ENCODE data around the gene RDH16. TPM values are rescaled to one million over a fixed set of nuclear protein-coding genes. Genes with fewer than 3 reads are reported as not detected.

Gene RDH16
- total RNA-seq, result 0.42 TPM

GRCh38 chr12:56957229-56958052 is at the start of gene RDH16:
TSS of gene RDH16 (minus strand) at chr12:56957608. CDS start at chr12:56957462, 146 bp downstream.
- no peaks in the 10 kb centered on the region for H3K27me3 ChIP-seq (ENCODE audit: insufficient read depth, low read length)
- H3K4me1 ChIP-seq (ENCODE audit: insufficient read depth, low read length), result peaks cover 5% of the 10 kb centered on the region
- H3K4me3 ChIP-seq (ENCODE audit: low read length), result no peak within 1 kb of the TSS
- no peaks in the 10 kb centered on the region for H3K9me3 ChIP-seq (ENCODE audit: low read depth, low read length)

GRCh38 chr12:57006809-57007475 is 49.5 kb upstream of the RDH16 start:
- H3K4me3 ChIP-seq (ENCODE audit: low read length), result no peak overlapping the region

GRCh38 chr12:57005980-57006808 is 48.8 kb upstream of the RDH16 start, which contains the start of gene ZBTB39:
TSS of gene ZBTB39 (minus strand) at chr12:57006546. CDS start at chr12:57004917, 1,629 bp downstream.
- Histone ChIP-seq H3K4me1 (ENCODE audit: insufficient read depth, low read length) (peaks cover 22% of the 10 kb centered on the region), H3K4me3 (ENCODE audit: low read length) (peak within 1 kb of the TSS; percentile 49), H3K9me3 (ENCODE audit: low read depth, low read length) (no peaks in the 10 kb centered on the region), H3K27me3 (ENCODE audit: insufficient read depth, low read length) (no peaks in the 10 kb centered on the region)

More at GRCh38 chr12:57006809-57007475, 49.5 kb upstream of the RDH16 start:
- Histone ChIP-seq H3K27me3 (ENCODE audit: insufficient read depth, low read length) (no peaks in the 10 kb centered on the region), H3K9me3 (ENCODE audit: low read depth, low read length) (no peaks in the 10 kb centered on the region), H3K4me1 (ENCODE audit: insufficient read depth, low read length) (peaks cover 24% of the 10 kb centered on the region)

GRCh38 chr12:57004651-57005050 is 47.2 kb upstream of the RDH16 start:
- Histone ChIP-seq H3K4me3 (ENCODE audit: low read length) (no peak overlapping the region), H3K9me3 (ENCODE audit: low read depth, low read length) (no peaks in the 10 kb centered on the region), H3K27me3 (ENCODE audit: insufficient read depth, low read length) (no peaks in the 10 kb centered on the region), H3K4me1 (ENCODE audit: insufficient read depth, low read length) (peaks cover 22% of the 10 kb centered on the region)

GRCh38 chr12:57003395-57003794 is 46.0 kb upstream of the RDH16 start:
- no peak overlapping the region for H3K4me3 ChIP-seq (ENCODE audit: low read length)
- peaks cover 29% of the 10 kb centered on the region for H3K4me1 ChIP-seq (ENCODE audit: insufficient read depth, low read length)
- no peaks in the 10 kb centered on the region for H3K27me3 ChIP-seq (ENCODE audit: insufficient read depth, low read length)
- H3K9me3 ChIP-seq (ENCODE audit: low read depth, low read length), result no peaks in the 10 kb centered on the region

- no peaks in the 10 kb centered on the region for H3K27me3 ChIP-seq (ENCODE audit: insufficient read depth, low read length)
- H3K4me3 ChIP-seq (ENCODE audit: low read length), result no peak overlapping the region
- H3K4me1 ChIP-seq (ENCODE audit: insufficient read depth, low read length), result peaks cover 20% of the 10 kb centered on the region
- H3K9me3 ChIP-seq (ENCODE audit: low read depth, low read length), result no peaks in the 10 kb centered on the region
Measured at GRCh38 chr12:57001448-57001906, 44.1 kb upstream of the RDH16 start.

- Histone ChIP-seq H3K9me3 (ENCODE audit: low read depth, low read length) (no peaks in the 10 kb centered on the region), H3K27me3 (ENCODE audit: insufficient read depth, low read length) (no peaks in the 10 kb centered on the region), H3K4me3 (ENCODE audit: low read length) (no peak overlapping the region), H3K4me1 (ENCODE audit: insufficient read depth, low read length) (peaks cover 14% of the 10 kb centered on the region)
Measured at GRCh38 chr12:57000393-57000792, 43.0 kb upstream of the RDH16 start.

GRCh38 chr12:56999456-56999855 is 42.0 kb upstream of the RDH16 start:
- Histone ChIP-seq H3K4me1 (ENCODE audit: insufficient read depth, low read length) (peaks cover 8% of the 10 kb centered on the region), H3K27me3 (ENCODE audit: insufficient read depth, low read length) (no peaks in the 10 kb centered on the region), H3K9me3 (ENCODE audit: low read depth, low read length) (no peaks in the 10 kb centered on the region), H3K4me3 (ENCODE audit: low read length) (no peak overlapping the region)

- Histone ChIP-seq H3K4me1 (ENCODE audit: insufficient read depth, low read length) (peaks cover 8% of the 10 kb centered on the region), H3K4me3 (ENCODE audit: low read length) (no peak overlapping the region), H3K9me3 (ENCODE audit: low read depth, low read length) (no peaks in the 10 kb centered on the region), H3K27me3 (ENCODE audit: insufficient read depth, low read length) (no peaks in the 10 kb centered on the region)
Measured at GRCh38 chr12:56998981-56999380, 41.6 kb upstream of the RDH16 start.

- Histone ChIP-seq H3K4me3 (ENCODE audit: low read length) (no peak overlapping the region), H3K27me3 (ENCODE audit: insufficient read depth, low read length) (no peaks in the 10 kb centered on the region), H3K9me3 (ENCODE audit: low read depth, low read length) (no peaks in the 10 kb centered on the region), H3K4me1 (ENCODE audit: insufficient read depth, low read length) (peaks cover 8% of the 10 kb centered on the region)
Measured at GRCh38 chr12:56998316-56998715, 40.9 kb upstream of the RDH16 start.

- Histone ChIP-seq H3K4me1 (ENCODE audit: insufficient read depth, low read length) (peaks cover 8% of the 10 kb centered on the region), H3K27me3 (ENCODE audit: insufficient read depth, low read length) (no peaks in the 10 kb centered on the region), H3K9me3 (ENCODE audit: low read depth, low read length) (no peaks in the 10 kb centered on the region), H3K4me3 (ENCODE audit: low read length) (no peak overlapping the region)
Measured at GRCh38 chr12:56996793-56997545, 39.6 kb upstream of the RDH16 start.

GRCh38 chr12:56995930-56996496 is 38.6 kb upstream of the RDH16 start:
- no peaks in the 10 kb centered on the region for H3K9me3 ChIP-seq (ENCODE audit: low read depth, low read length)
- peaks cover 17% of the 10 kb centered on the region for H3K4me1 ChIP-seq (ENCODE audit: insufficient read depth, low read length)
- H3K4me3 ChIP-seq (ENCODE audit: low read length), result no peak overlapping the region
- no peaks in the 10 kb centered on the region for H3K27me3 ChIP-seq (ENCODE audit: insufficient read depth, low read length)

GRCh38 chr12:56995201-56995929 is 38.0 kb upstream of the RDH16 start:
- H3K4me3 ChIP-seq (ENCODE audit: low read length), result no peak overlapping the region
- H3K27me3 ChIP-seq (ENCODE audit: insufficient read depth, low read length), result no peaks in the 10 kb centered on the region
- H3K4me1 ChIP-seq (ENCODE audit: insufficient read depth, low read length), result peaks cover 22% of the 10 kb centered on the region
- H3K9me3 ChIP-seq (ENCODE audit: low read depth, low read length), result no peaks in the 10 kb centered on the region

Measured in mononuclear cell (primary cell).